Skin epidermis (tissue), 12 donors: ENCODE measurements around the gene LRRC8C.

Experiments used
- H3K27ac ChIP-seq, 21 experiments: fragments of 200-600 bp; sonication (generic) in 11 of 21; one replicate each; pipeline ENCODE4 v1.5.0; 2020; ENCODE audit warnings: mild to moderate bottlenecking in 3 of 21, inconsistent platforms in 2 of 21, moderate library complexity in 2 of 21
- H3K4me3 ChIP-seq, 7 experiments: fragments of 200-600 bp; sonication (generic) in 2 of 7; one replicate each; pipeline ENCODE4 v1.5.0; 2020; ENCODE audit warnings: inconsistent platforms in 2 of 7, mild to moderate bottlenecking in 2 of 7, moderate library complexity in 1 of 7

LRRC8C gene

GRCh38 chr1:89719502-89720306 is 86.8 kb downstream of the LRRC8C start:
- H3K4me3 ChIP-seq, result no peak overlapping the region
- H3K27ac ChIP-seq, result peak overlapping the region in 13 of 21 experiments; percentile 25 to 82 (median 64)

- peak overlapping the region in 5 of 21 experiments; percentile 62 to 82 (median 75) for H3K27ac ChIP-seq
- H3K4me3 ChIP-seq, result no peak overlapping the region
Observed at GRCh38 chr1:89720839-89721238, 87.9 kb downstream of the LRRC8C start.

- Histone ChIP-seq H3K4me3 (no peak overlapping the region), H3K27ac (peak overlapping the region in 8 of 21 experiments; percentile 4 to 82 (median 60))
Observed at GRCh38 chr1:89721351-89721750, 88.4 kb downstream of the LRRC8C start.

GRCh38 chr1:89723144-89723543 is 90.2 kb downstream of the LRRC8C start:
- H3K27ac ChIP-seq, result peak overlapping the region in 2 of 21 experiments; percentile 7 to 45
- H3K4me3 ChIP-seq, result no peak overlapping the region

- Histone ChIP-seq H3K4me3 (no peak overlapping the region), H3K27ac (peak overlapping the region in 6 of 21 experiments; percentile 2 to 57 (median 38))
Observed at GRCh38 chr1:89723863-89724262, 90.9 kb downstream of the LRRC8C start.

- Histone ChIP-seq H3K27ac (peak overlapping the region in 10 of 21 experiments; percentile 5 to 57 (median 42)), H3K4me3 (no peak overlapping the region)
Observed at GRCh38 chr1:89724369-89725010, 91.6 kb downstream of the LRRC8C start.

- no peak overlapping the region for H3K4me3 ChIP-seq
- H3K27ac ChIP-seq, result peak overlapping the region in 10 of 21 experiments; percentile 5 to 57 (median 42)
Observed at GRCh38 chr1:89725011-89725370, 92.1 kb downstream of the LRRC8C start.

GRCh38 chr1:89725631-89726030 is 92.7 kb downstream of the LRRC8C start:
- peak overlapping the region in 8 of 21 experiments; percentile 5 to 57 (median 28) for H3K27ac ChIP-seq

GRCh38 chr1:89727517-89728312 is 94.8 kb downstream of the LRRC8C start:
- no peak overlapping the region for H3K4me3 ChIP-seq
- peak overlapping the region in 5 of 21 experiments; percentile 12 to 78 (median 57) for H3K27ac ChIP-seq

More at GRCh38 chr1:89725631-89726030, 92.7 kb downstream of the LRRC8C start:
- no peak overlapping the region for H3K4me3 ChIP-seq

GRCh38 chr1:89728381-89728780 is 95.5 kb downstream of the LRRC8C start:
- H3K27ac ChIP-seq, result peak overlapping the region in 5 of 21 experiments; percentile 12 to 78 (median 57)

GRCh38 chr1:89732206-89732605 is 99.3 kb downstream of the LRRC8C start:
- no peak overlapping the region for H3K27ac ChIP-seq
- no peak overlapping the region for H3K4me3 ChIP-seq

More at GRCh38 chr1:89728381-89728780, 95.5 kb downstream of the LRRC8C start:
- no peak overlapping the region for H3K4me3 ChIP-seq

GRCh38 chr1:89732643-89733222 is 99.8 kb downstream of the LRRC8C start:
- H3K27ac ChIP-seq, result no peak overlapping the region
- no peak overlapping the region for H3K4me3 ChIP-seq

- no peak overlapping the region for H3K27ac ChIP-seq
- no peak overlapping the region for H3K4me3 ChIP-seq
Observed at GRCh38 chr1:89733748-89734147, 100.8 kb downstream of the LRRC8C start.

GRCh38 chr1:89734442-89734841 is 101.5 kb downstream of the LRRC8C start:
- Histone ChIP-seq H3K27ac (no peak overlapping the region), H3K4me3 (no peak overlapping the region)

GRCh38 chr1:89735479-89735878 is 102.6 kb downstream of the LRRC8C start:
- Histone ChIP-seq H3K27ac (no peak overlapping the region), H3K4me3 (no peak overlapping the region)

GRCh38 chr1:89736937-89737733 is 104.2 kb downstream of the LRRC8C start:
- Histone ChIP-seq H3K4me3 (no peak overlapping the region), H3K27ac (no peak overlapping the region)

GRCh38 chr1:89737985-89738510 is 105.1 kb downstream of the LRRC8C start:
- Histone ChIP-seq H3K4me3 (no peak overlapping the region), H3K27ac (no peak overlapping the region)

- no peak overlapping the region for H3K4me3 ChIP-seq
- peak overlapping the region in 9 of 21 experiments; percentile 4 to 78 (median 40) for H3K27ac ChIP-seq
Observed at GRCh38 chr1:89739013-89739843, 106.3 kb downstream of the LRRC8C start.
